Measurements from ENCODE around the gene AVP.
"Not testable (repeated sequence)": the region's sequence is repeated elsewhere in the genome, so short reads cannot be mapped to it uniquely, and the experiment has no call there.

The AVP gene

GRCh38 chr20:3082306-3082951, 2.1 kb downstream of the AVP start:
- peak overlapping the region; percentile 28; the same call in 1 of the 2 replicates for H3K9ac ChIP-seq (ENCODE audit: low read depth, low read length)
- H3K36me3 ChIP-seq (ENCODE audit: insufficient read depth, low read length), result no peaks in the 10 kb centered on the region
- H3K4me1 ChIP-seq (ENCODE audit: insufficient read depth, low read length), result no peaks in the 10 kb centered on the region
- no peaks in the 10 kb centered on the region for H3K9me3 ChIP-seq (ENCODE audit: control insufficient read depth, insufficient read depth, low read length)

- Histone ChIP-seq H3K9me3 (ENCODE audit: control insufficient read depth, insufficient read depth, low read length) (no peaks in the 10 kb centered on the region), H3K9ac (ENCODE audit: low read depth, low read length) (no peak overlapping the region), H3K4me1 (ENCODE audit: insufficient read depth, low read length) (no peaks in the 10 kb centered on the region), H3K36me3 (ENCODE audit: insufficient read depth, low read length) (no peaks in the 10 kb centered on the region)
Observed at GRCh38 chr20:3081641-3082040, 2.9 kb downstream of the AVP start.

- Histone ChIP-seq H3K4me1 (ENCODE audit: insufficient read depth, low read length) (no peaks in the 10 kb centered on the region), H3K9ac (ENCODE audit: low read depth, low read length) (no peak overlapping the region), H3K9me3 (ENCODE audit: control insufficient read depth, insufficient read depth, low read length) (no peaks in the 10 kb centered on the region), H3K36me3 (ENCODE audit: insufficient read depth, low read length) (no peaks in the 10 kb centered on the region)
Observed at GRCh38 chr20:3080939-3081388, 3.6 kb downstream of the AVP start.

- Histone ChIP-seq H3K9ac (ENCODE audit: low read depth, low read length) (no peak overlapping the region), H3K36me3 (ENCODE audit: insufficient read depth, low read length) (no peaks in the 10 kb centered on the region), H3K9me3 (ENCODE audit: control insufficient read depth, insufficient read depth, low read length) (no peaks in the 10 kb centered on the region), H3K4me1 (ENCODE audit: insufficient read depth, low read length) (no peaks in the 10 kb centered on the region; the same call in 1 of the 2 replicates)
Observed at GRCh38 chr20:3077618-3078134, 6.8 kb downstream of the AVP start.

GRCh38 chr20:3075315-3075714, 9.2 kb downstream of the AVP start:
- not testable (repeated sequence) for H3K9ac ChIP-seq (ENCODE audit: low read depth, low read length); H3K36me3 ChIP-seq (ENCODE audit: insufficient read depth, low read length); H3K4me1 ChIP-seq (ENCODE audit: insufficient read depth, low read length); H3K9me3 ChIP-seq (ENCODE audit: control insufficient read depth, insufficient read depth, low read length)

GRCh38 chr20:3074812-3075211, 9.7 kb downstream of the AVP start:
- no peaks in the 10 kb centered on the region; the same call in 1 of the 2 replicates for H3K4me1 ChIP-seq (ENCODE audit: insufficient read depth, low read length)
- H3K36me3 ChIP-seq (ENCODE audit: insufficient read depth, low read length), result no peaks in the 10 kb centered on the region
- no peaks in the 10 kb centered on the region for H3K9me3 ChIP-seq (ENCODE audit: control insufficient read depth, insufficient read depth, low read length)
- H3K9ac ChIP-seq (ENCODE audit: low read depth, low read length), result no peak overlapping the region

GRCh38 chr20:3073251-3073643, 11.3 kb downstream of the AVP start:
- not testable (repeated sequence) for H3K4me1 ChIP-seq (ENCODE audit: insufficient read depth, low read length); H3K9me3 ChIP-seq (ENCODE audit: control insufficient read depth, insufficient read depth, low read length); H3K36me3 ChIP-seq (ENCODE audit: insufficient read depth, low read length); H3K9ac ChIP-seq (ENCODE audit: low read depth, low read length)

- no peaks in the 10 kb centered on the region for H3K36me3 ChIP-seq (ENCODE audit: insufficient read depth, low read length)
- H3K9ac ChIP-seq (ENCODE audit: low read depth, low read length), result peak overlapping the region; percentile 57; the same call in 1 of the 2 replicates
- no peaks in the 10 kb centered on the region; the same call in 1 of the 2 replicates for H3K4me1 ChIP-seq (ENCODE audit: insufficient read depth, low read length)
- H3K9me3 ChIP-seq (ENCODE audit: control insufficient read depth, insufficient read depth, low read length), result no peaks in the 10 kb centered on the region
Observed at GRCh38 chr20:3072530-3073250, 11.8 kb downstream of the AVP start.

GRCh38 chr20:3071610-3072529, 12.7 kb downstream of the AVP start, which contains the start of gene OXT:
OXT (plus strand) TSS chr20:3071620; CDS start chr20:3071656, 36 bp downstream.
- H3K36me3 ChIP-seq (ENCODE audit: insufficient read depth, low read length), result no peaks in the 10 kb centered on the region
- H3K9me3 ChIP-seq (ENCODE audit: control insufficient read depth, insufficient read depth, low read length), result no peaks in the 10 kb centered on the region
- peak within 1 kb of the TSS; percentile 57 for H3K9ac ChIP-seq (ENCODE audit: low read depth, low read length)
- H3K4me1 ChIP-seq (ENCODE audit: insufficient read depth, low read length), result no peaks in the 10 kb centered on the region; the same call in 1 of the 2 replicates

- Histone ChIP-seq H3K4me1 (ENCODE audit: insufficient read depth, low read length) (no peaks in the 10 kb centered on the region; the same call in 1 of the 2 replicates), H3K9ac (ENCODE audit: low read depth, low read length) (peak overlapping the region; percentile 57; the same call in 1 of the 2 replicates), H3K36me3 (ENCODE audit: insufficient read depth, low read length) (no peaks in the 10 kb centered on the region), H3K9me3 (ENCODE audit: control insufficient read depth, insufficient read depth, low read length) (no peaks in the 10 kb centered on the region)
Observed at GRCh38 chr20:3071266-3071609, 13.3 kb downstream of the AVP start.

GRCh38 chr20:3070725-3071124, 13.8 kb downstream of the AVP start:
- Histone ChIP-seq H3K36me3 (ENCODE audit: insufficient read depth, low read length) (no peaks in the 10 kb centered on the region), H3K9ac (ENCODE audit: low read depth, low read length) (no peak overlapping the region), H3K4me1 (ENCODE audit: insufficient read depth, low read length) (no peaks in the 10 kb centered on the region; the same call in 1 of the 2 replicates), H3K9me3 (ENCODE audit: control insufficient read depth, insufficient read depth, low read length) (no peaks in the 10 kb centered on the region)

GRCh38 chr20:3068986-3069900, 15.3 kb downstream of the AVP start:
- Histone ChIP-seq H3K9me3 (ENCODE audit: control insufficient read depth, insufficient read depth, low read length) (no peaks in the 10 kb centered on the region), H3K9ac (ENCODE audit: low read depth, low read length) (no peak overlapping the region), H3K4me1 (ENCODE audit: insufficient read depth, low read length) (no peaks in the 10 kb centered on the region; the same call in 1 of the 2 replicates)

GRCh38 chr20:3068075-3068474, 16.4 kb downstream of the AVP start:
- no peaks in the 10 kb centered on the region; the same call in 1 of the 2 replicates for H3K4me1 ChIP-seq (ENCODE audit: insufficient read depth, low read length)
- no peaks in the 10 kb centered on the region for H3K36me3 ChIP-seq (ENCODE audit: insufficient read depth, low read length)

More at GRCh38 chr20:3068986-3069900, 15.3 kb downstream of the AVP start:
- no peaks in the 10 kb centered on the region for H3K36me3 ChIP-seq (ENCODE audit: insufficient read depth, low read length)

More at GRCh38 chr20:3068075-3068474, 16.4 kb downstream of the AVP start:
- Histone ChIP-seq H3K9ac (ENCODE audit: low read depth, low read length) (no peak overlapping the region), H3K9me3 (ENCODE audit: control insufficient read depth, insufficient read depth, low read length) (no peaks in the 10 kb centered on the region)
